NB4 (cell line): ENCODE data around the gene CRACDL.

Experiments
- CTCF ChIP-seq: IDR thresholded peaks from one replicate; pipeline ENCODE4 v1.5.1; 2012; ENCODE audit warnings: low read depth, low read length
- MYC ChIP-seq: IDR thresholded peaks from 2 replicates; pipeline ENCODE4 v1.6.1; 2011; ENCODE audit warnings: low read depth, low read length
- POLR2A ChIP-seq: IDR thresholded peaks from 2 replicates; pipeline ENCODE4 v1.6.1; 2011; ENCODE audit warnings: mild to moderate bottlenecking; ENCODE audit not compliant: insufficient read length; ENCODE audit errors: extremely low read depth

- no peak for TF ChIP-seq CTCF
- no peak for TF ChIP-seq POLR2A
- no peak for TF ChIP-seq MYC
Observed at GRCh38 chr2:98912221-98912851, 23.7 kb downstream of the CRACDL start.
